ENCODE data around the gene TMEM132C.

The TMEM132C gene

GRCh38 chr12:128637642-128638606, 371.0 kb downstream of the TMEM132C start:
- Histone ChIP-seq H3K4me2 (ENCODE audit: low read length) (no peak overlapping the region), H3K36me3 (ENCODE audit: control insufficient read depth, low read length) (no peaks in the 10 kb centered on the region), H3K79me2 (ENCODE audit: control insufficient read depth, low read length) (no peaks in the 10 kb centered on the region), H3F3A (ENCODE audit: control insufficient read depth, insufficient read depth) (no peaks in the 10 kb centered on the region), H3K9me2 (replicated peaks; ENCODE audit: control insufficient read depth, low read length) (no peaks in the 10 kb centered on the region), H4K20me1 (ENCODE audit: control insufficient read depth, insufficient read depth, low read depth, low read length) (no peaks in the 10 kb centered on the region), H3K9me3 (ENCODE audit: control insufficient read depth, insufficient read depth, low read length) (no peaks in the 10 kb centered on the region), H3K4me1 (ENCODE audit: control insufficient read depth, low read length) (no peaks in the 10 kb centered on the region), H3K27ac (ENCODE audit: low read depth, low read length) (no peak overlapping the region), H3K27me3 (ENCODE audit: control insufficient read depth, low read length) (no peaks in the 10 kb centered on the region), H3K4me3 (ENCODE audit: low read length) (no peak overlapping the region)
- no peak for TF ChIP-seq CTCF (IDR thresholded peaks at IDR 0.05; ENCODE audit: low read depth, low read length, poor library complexity, severe bottlenecking)
- TF ChIP-seq EZH2phosphoT487 (IDR thresholded peaks at IDR 0.05; ENCODE audit: borderline replicate concordance, low read length) = no peak

GRCh38 chr12:128639089-128639488, 372.1 kb downstream of the TMEM132C start:
- Histone ChIP-seq H3F3A (ENCODE audit: control insufficient read depth, insufficient read depth) (no peaks in the 10 kb centered on the region), H3K9me3 (ENCODE audit: control insufficient read depth, insufficient read depth, low read length) (no peaks in the 10 kb centered on the region), H3K79me2 (ENCODE audit: control insufficient read depth, low read length) (no peaks in the 10 kb centered on the region), H3K36me3 (ENCODE audit: control insufficient read depth, low read length) (no peaks in the 10 kb centered on the region), H3K9me2 (replicated peaks; ENCODE audit: control insufficient read depth, low read length) (no peaks in the 10 kb centered on the region), H3K27ac (ENCODE audit: low read depth, low read length) (no peak overlapping the region), H3K4me1 (ENCODE audit: control insufficient read depth, low read length) (no peaks in the 10 kb centered on the region), H3K4me2 (ENCODE audit: low read length) (no peak overlapping the region), H3K27me3 (ENCODE audit: control insufficient read depth, low read length) (no peaks in the 10 kb centered on the region), H3K4me3 (ENCODE audit: low read length) (no peak overlapping the region), H4K20me1 (ENCODE audit: control insufficient read depth, insufficient read depth, low read depth, low read length) (no peaks in the 10 kb centered on the region)
- no peak for TF ChIP-seq CTCF (IDR thresholded peaks at IDR 0.05; ENCODE audit: low read depth, low read length, poor library complexity, severe bottlenecking)

- Histone ChIP-seq H3F3A (ENCODE audit: control insufficient read depth, insufficient read depth) (no peaks in the 10 kb centered on the region), H3K27ac (ENCODE audit: low read depth, low read length) (no peak overlapping the region), H3K4me1 (ENCODE audit: control insufficient read depth, low read length) (no peaks in the 10 kb centered on the region), H3K4me3 (ENCODE audit: low read length) (no peak overlapping the region), H3K79me2 (ENCODE audit: control insufficient read depth, low read length) (no peaks in the 10 kb centered on the region), H3K4me2 (ENCODE audit: low read length) (no peak overlapping the region), H3K36me3 (ENCODE audit: control insufficient read depth, low read length) (no peaks in the 10 kb centered on the region), H3K9me2 (replicated peaks; ENCODE audit: control insufficient read depth, low read length) (no peaks in the 10 kb centered on the region), H4K20me1 (ENCODE audit: control insufficient read depth, insufficient read depth, low read depth, low read length) (no peaks in the 10 kb centered on the region), H3K27me3 (ENCODE audit: control insufficient read depth, low read length) (no peaks in the 10 kb centered on the region; the same call in 1 of the 2 replicates), H3K9me3 (ENCODE audit: control insufficient read depth, insufficient read depth, low read length) (no peaks in the 10 kb centered on the region)
- TF ChIP-seq EZH2phosphoT487 (IDR thresholded peaks at IDR 0.05; ENCODE audit: borderline replicate concordance, low read length) = no peak
- TF ChIP-seq CTCF (IDR thresholded peaks at IDR 0.05; ENCODE audit: low read depth, low read length, poor library complexity, severe bottlenecking) = no peak
Observed at GRCh38 chr12:128643155-128643554, 376.2 kb downstream of the TMEM132C start.

Data from DOHH2 (cell line).